GM04504 (cell line): ENCODE data around the gene ANKRD61.
A peak's percentile ranks its signal among the peaks of the same experiment; 100 is the strongest.
"Not testable (repeated sequence)": the region's sequence is repeated elsewhere in the genome, so short reads cannot be mapped to it uniquely, and the experiment has no call there.

Experiments
- DNase-seq: peaks from one replicate; pipeline ENCODE4 v3.0.0-alpha.2; 2012; ENCODE audit warnings: low read depth

ANKRD61 gene

GRCh38 chr7:6030988-6031387, at the start of gene ANKRD61:
Gene ANKRD61 (plus strand): TSS chr7:6031376. CDS start chr7:6031376, 0 bp downstream.
- DNase-seq, result no peak

DNA sequence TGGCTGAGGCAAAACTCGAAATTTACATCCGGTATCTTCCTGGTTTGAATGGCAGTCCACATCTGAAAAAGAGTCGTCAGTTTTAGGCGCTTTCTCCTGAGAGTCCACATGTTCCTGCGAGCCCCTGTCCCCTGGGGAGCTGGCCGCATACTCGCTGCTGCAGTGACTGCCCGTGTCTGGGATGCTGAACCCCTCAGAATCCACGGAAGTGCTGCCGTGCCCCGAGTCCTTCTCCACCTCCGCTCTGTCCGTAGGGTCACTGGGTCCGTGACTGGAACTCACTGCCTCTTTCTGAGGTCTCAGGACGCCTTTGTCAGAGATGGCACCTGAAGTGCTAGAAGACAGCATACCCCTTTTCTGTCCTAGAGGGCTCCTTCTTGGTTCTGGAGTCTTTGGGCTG, 44.1 kb upstream of the ANKRD61 start:
- DNase-seq, result not testable (repeated sequence)

DNA sequence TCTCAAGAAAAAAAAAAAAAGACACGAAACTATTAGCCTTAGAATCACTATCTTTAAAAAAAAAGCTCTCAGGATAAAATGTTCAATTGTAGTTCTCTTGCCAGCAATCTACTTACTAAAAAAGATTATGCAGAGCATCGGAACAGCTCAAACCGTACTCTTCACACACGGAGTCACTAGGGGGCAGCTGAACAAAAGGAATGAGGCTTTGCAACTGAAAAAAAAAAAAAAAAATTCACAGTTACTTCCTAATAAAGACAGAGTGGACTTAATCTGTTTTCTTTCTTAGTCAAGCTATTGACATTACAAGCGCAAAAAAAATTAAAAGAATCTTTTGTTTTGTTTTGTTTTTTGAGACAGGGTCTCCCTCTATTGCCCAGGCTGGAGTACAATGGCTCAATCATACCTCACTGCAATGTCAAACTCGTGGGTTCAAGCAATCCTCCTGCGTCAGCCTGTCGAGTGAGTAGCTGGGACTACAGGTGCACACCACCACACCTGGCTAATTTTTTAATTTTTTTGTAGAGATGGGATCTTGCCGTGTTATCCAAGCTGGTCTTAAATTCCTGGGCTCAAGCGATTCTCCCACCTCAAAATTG, 33.9 kb upstream of the ANKRD61 start:
- peak; percentile 26 for DNase-seq

DNA sequence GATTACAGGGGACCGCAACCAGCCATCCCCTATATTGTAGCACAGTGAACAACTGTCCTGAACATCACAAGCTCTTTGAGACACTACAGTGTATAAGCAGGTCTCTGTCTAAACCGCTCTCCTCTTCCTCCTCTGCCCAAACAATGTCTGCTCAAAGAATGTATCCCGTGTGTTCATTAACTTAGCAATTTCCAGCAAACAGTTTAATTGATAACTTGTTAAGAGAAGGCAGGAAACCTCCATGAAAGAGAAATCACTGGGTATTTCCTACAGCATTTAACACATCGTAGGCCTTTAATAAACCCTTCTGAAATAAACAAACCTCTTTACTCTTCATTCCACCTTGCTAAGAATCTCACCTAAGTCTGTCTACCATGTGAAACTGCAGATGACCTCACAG, 23.8 kb upstream of the ANKRD61 start:
- no peak for DNase-seq

- not testable (repeated sequence) for DNase-seq
Observed at GRCh38 chr7:6007835-6008590, 23.2 kb upstream of the ANKRD61 start.

DNA sequence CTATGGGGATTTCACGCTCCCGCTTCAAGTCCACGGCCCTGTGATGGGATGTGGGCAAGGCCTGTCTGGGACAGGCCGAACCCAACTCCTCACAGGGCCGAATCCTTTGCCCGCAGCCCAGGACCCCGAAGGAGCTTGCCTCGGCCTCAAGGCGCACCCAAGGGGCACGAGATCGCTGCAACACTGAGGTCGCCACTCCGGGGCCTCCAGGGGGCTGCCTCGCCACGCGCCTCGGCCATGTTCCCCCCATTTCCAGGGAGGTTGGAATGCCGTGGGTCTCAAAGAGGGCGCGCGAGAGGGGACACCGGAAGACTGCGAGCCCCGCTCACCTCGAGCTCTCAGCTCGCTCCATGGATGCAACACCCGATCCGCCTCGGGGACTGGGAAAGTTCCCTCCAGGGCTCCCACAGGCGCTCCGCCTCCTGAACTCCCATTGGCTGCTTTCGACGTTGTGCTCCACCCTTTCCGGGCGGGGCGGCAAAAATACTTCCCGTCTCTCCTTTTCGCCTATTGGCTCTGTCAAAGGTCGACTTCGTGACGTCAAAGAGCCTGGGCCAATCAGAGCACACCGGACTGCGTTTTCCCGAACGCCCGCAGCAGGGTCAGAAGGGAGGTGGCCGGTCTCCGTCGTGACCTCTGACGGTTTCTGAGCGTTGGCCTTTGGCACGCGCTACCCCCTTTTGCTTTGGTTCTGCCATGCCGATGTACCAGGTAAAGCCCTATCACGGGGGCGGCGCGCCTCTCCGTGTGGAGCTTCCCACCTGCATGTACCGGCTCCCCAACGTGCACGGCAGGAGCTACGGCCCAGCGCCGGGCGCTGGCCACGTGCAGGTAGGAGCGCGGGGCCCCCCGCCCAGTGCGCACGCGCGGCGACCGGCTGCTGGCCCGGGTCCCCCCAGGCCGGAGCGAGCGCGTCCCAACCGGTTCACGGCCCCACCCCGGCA, 22.2 kb upstream of the ANKRD61 start, which contains the start of the genes AIMP2 and PMS2:
TSS of gene AIMP2 (plus strand) at position 605 of the 944 bp plus-strand sequence. CDS start at position 697, 92 bp downstream.
TSS of gene PMS2 (minus strand) at position 382 of the 944 bp plus-strand sequence. CDS start at position 352, 30 bp downstream.
- DNase-seq, result peak; percentile 98

DNA sequence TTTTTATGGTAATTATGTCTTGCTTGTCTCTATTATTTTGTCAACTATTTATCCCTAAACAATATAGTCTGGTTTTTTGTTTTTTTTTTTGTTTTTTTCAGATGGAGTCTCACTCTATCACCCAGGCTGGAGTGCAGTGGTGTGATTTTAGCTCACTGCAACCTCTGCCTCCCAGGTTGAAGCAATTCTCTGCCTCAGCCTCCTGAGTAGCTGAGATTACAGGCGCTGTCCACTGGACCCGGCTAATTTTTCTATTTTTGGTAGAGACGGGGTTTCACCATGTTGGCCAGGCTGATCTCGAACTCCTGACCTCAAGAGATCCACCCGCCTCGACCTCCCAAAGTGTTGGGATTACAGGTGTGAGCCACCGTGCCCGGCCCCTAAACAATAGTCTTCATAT, 20.8 kb upstream of the ANKRD61 start:
- not testable (repeated sequence) for DNase-seq

- no peak for DNase-seq
Observed at GRCh38 chr7:6011541-6011940, 19.6 kb upstream of the ANKRD61 start.

DNA sequence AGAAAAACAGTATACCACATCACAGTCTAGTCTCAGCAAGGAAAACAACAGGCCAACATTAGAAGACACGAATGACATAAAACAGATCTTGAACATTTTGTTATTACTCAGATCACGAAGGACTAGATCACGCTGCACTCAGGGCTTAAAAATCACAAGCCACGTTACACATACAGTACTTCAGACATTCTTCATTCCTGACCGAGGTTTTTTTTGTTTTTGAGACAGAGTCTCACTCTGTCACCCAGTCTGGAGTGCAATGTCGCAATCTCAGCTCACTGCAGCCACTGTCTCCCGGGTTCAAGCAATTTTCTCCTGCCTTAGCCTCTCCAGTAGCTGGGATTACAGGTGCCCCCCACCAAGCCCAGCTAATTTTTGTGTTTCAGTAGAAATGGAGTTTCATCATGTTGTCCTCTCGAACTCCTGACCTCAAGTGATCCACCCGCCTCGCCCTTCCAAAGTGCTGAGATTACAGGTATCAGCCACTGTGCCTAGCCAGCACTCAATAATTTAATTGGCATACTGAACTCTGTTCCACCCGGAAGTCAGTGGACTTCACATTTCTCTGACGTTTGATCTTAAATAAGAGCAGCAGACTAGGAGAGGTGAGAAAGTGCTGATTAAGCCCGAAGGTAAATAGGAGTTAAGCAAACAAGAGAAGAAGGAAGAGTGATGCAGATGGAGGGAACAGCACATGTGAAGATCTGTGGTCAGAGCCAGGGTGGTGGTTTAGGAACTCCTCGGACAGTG, 18.6 kb upstream of the ANKRD61 start:
- no peak for DNase-seq

GRCh38 chr7:6015917-6016652, 15.1 kb upstream of the ANKRD61 start:
- peak; percentile 76 for DNase-seq

DNA sequence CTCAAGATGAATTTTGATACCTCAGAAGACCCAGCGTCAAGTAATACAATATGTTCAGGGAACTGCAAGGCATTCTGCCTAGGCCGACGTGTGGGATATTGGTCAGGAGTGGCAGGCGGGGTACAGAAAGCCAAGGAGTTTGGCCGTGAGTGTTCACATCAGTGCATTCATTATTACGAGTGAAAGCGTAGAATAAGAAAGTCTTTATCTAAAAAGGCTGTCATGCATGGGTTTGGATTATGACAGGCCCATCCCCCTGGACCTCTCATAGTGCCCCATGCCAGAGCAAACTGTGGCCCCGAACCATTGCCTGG, 14.6 kb upstream of the ANKRD61 start:
- DNase-seq, result no peak

GRCh38 chr7:6020371-6021286, 10.5 kb upstream of the ANKRD61 start:
- DNase-seq, result no peak

GRCh38 chr7:6022707-6023106, 8.5 kb upstream of the ANKRD61 start:
- no peak for DNase-seq

DNA sequence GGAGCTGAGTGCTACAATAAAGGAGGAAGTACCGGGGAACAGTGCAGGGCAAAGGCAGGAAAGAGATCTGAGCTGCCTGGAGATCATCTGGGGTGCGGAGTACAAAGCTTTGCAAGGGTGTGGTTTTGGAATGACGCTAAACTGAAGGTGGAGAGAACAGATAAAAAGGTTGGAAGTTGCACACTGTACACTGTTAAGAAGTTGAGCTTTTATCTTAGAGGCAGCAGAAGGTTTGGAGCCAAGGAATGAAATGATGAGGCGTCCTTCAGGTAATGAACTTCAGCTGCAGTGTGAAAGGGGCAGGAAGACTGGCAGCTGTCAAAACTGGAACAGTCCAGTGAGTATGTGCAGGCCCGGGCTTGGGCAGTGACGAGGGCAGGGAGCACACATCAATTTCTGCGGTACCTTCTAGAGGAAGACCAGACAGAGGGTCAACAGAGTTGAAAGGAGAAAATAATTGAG, 7.2 kb upstream of the ANKRD61 start:
- no peak for DNase-seq

GRCh38 chr7:6026011-6026819, 5.0 kb upstream of the ANKRD61 start:
- no peak for DNase-seq

GRCh38 chr7:6026820-6027311, 4.3 kb upstream of the ANKRD61 start:
- DNase-seq, result no peak

DNA sequence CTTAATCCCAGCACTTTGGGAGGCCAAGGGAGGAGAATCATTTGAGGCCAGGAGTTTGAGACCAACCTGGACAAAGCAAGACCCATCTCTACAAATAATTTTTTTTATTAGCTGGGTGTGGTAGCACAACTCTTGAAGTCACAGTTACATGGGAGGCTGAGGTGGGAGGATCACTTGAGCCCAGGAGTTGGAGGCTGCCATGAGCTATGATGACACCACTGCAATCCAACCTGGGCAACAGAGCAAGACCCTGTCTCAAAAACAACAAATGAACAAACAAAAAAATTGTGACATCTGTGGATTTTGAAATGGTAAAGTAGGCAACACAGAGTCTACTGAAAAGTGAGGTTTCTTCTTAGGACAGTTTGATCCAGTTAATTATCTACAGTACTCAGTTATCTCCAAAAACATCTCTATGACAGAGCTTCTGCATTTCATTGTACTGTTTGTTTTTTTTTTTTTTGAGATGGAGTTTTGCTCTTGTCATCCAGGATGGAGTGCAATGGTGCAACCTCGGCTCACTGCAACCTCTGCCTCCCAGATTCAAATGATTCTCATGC, 3.3 kb upstream of the ANKRD61 start:
- no peak for DNase-seq

GRCh38 chr7:6028563-6028962, 2.6 kb upstream of the ANKRD61 start:
- DNase-seq, result no peak
